ENCODE results near the gene GMPR2.

Gene GMPR2

GRCh38 chr14:24270537-24271133 lies 37.9 kb downstream of the GMPR2 start:
- no peak for DNase-seq

GRCh38 chr14:24271134-24271833 lies 38.6 kb downstream of the GMPR2 start, which contains the start of gene RABGGTA:
Gene RABGGTA (minus strand): TSS chr14:24271597. CDS start chr14:24271115, 482 bp downstream.
- DNase-seq, result peak; percentile 90 to 92

- DNase-seq, result no peak
Measured at GRCh38 chr14:24271834-24272263, 39.1 kb downstream of the GMPR2 start.

GRCh38 chr14:24272467-24272866 lies 39.7 kb downstream of the GMPR2 start:
- DNase-seq, result no peak

- DNase-seq, result no peak
Measured at GRCh38 chr14:24273422-24273998, 40.8 kb downstream of the GMPR2 start.

GRCh38 chr14:24274101-24274543 lies 41.4 kb downstream of the GMPR2 start:
- no peak for DNase-seq

- no peak for DNase-seq
Measured at GRCh38 chr14:24277071-24277470, 44.3 kb downstream of the GMPR2 start.

- no peak for DNase-seq
Measured at GRCh38 chr14:24277606-24278321, 45.0 kb downstream of the GMPR2 start.

- no peak for DNase-seq
Measured at GRCh38 chr14:24278424-24278823, 45.7 kb downstream of the GMPR2 start.

GRCh38 chr14:24279301-24280186 lies 46.8 kb downstream of the GMPR2 start:
- no peak for DNase-seq

GRCh38 chr14:24280797-24281460 lies 48.2 kb downstream of the GMPR2 start:
- DNase-seq, result no peak

GRCh38 chr14:24281636-24282035 lies 48.9 kb downstream of the GMPR2 start:
- no peak for DNase-seq

GRCh38 chr14:24282736-24283135 lies 50.0 kb downstream of the GMPR2 start:
- DNase-seq, result no peak

GRCh38 chr14:24283796-24284460 lies 51.2 kb downstream of the GMPR2 start:
- DNase-seq, result no peak

GRCh38 chr14:24284501-24285035 lies 51.8 kb downstream of the GMPR2 start:
- DNase-seq, result no peak

GRCh38 chr14:24285351-24285750 lies 52.6 kb downstream of the GMPR2 start:
- no peak for DNase-seq

- DNase-seq, result no peak
Measured at GRCh38 chr14:24286996-24287395, 54.3 kb downstream of the GMPR2 start.
